HUES6 (cell line): ENCODE results near the gene CLRN3.

Source experiments
- H3K27ac ChIP-seq: 2 replicates; pipeline ENCODE4 v1.7.0; 2013; ENCODE audit warnings: low read depth, mild to moderate bottlenecking, low read length, inconsistent platforms
- H3K27me3 ChIP-seq: 2 replicates; pipeline ENCODE4 v1.6.1; 2013; ENCODE audit warnings: low read length; ENCODE audit not compliant: control insufficient read depth, insufficient read depth
- H3K36me3 ChIP-seq: 2 replicates; pipeline ENCODE4 v1.6.1; 2013; ENCODE audit warnings: low read length; ENCODE audit not compliant: control insufficient read depth, insufficient read depth
- H3K4me1 ChIP-seq: 2 replicates; pipeline ENCODE4 v1.6.1; 2013; ENCODE audit warnings: low read length; ENCODE audit not compliant: control insufficient read depth, insufficient read depth
- H3K4me3 ChIP-seq: 2 replicates; pipeline ENCODE4 v1.5.1; 2013; ENCODE audit warnings: low read depth, low read length
- H3K9ac ChIP-seq: one replicate; pipeline ENCODE4 v1.6.1; 2013; ENCODE audit warnings: mild to moderate bottlenecking, low read length
- H3K9me3 ChIP-seq: 2 replicates; pipeline ENCODE4 v1.6.1; 2013; ENCODE audit warnings: low read depth, low read length; ENCODE audit not compliant: control insufficient read depth, insufficient read depth

The CLRN3 gene

GRCh38 chr10:127916826-127917225, 24.1 kb upstream of the CLRN3 start:
- Histone ChIP-seq H3K4me3 (no peak overlapping the region), H3K27me3 (no peaks in the 10 kb centered on the region), H3K36me3 (no peaks in the 10 kb centered on the region), H3K27ac (no peak overlapping the region), H3K9ac (no peak overlapping the region), H3K9me3 (no peaks in the 10 kb centered on the region), H3K4me1 (no peaks in the 10 kb centered on the region)

GRCh38 chr10:127915324-127915723, 22.6 kb upstream of the CLRN3 start:
- no peaks in the 10 kb centered on the region for H3K36me3 ChIP-seq
- no peaks in the 10 kb centered on the region for H3K4me1 ChIP-seq
- H3K9ac ChIP-seq = no peak overlapping the region
- no peak overlapping the region for H3K4me3 ChIP-seq
- no peaks in the 10 kb centered on the region for H3K27me3 ChIP-seq
- H3K9me3 ChIP-seq = no peaks in the 10 kb centered on the region
- no peak overlapping the region for H3K27ac ChIP-seq

- Histone ChIP-seq H3K4me1 (no peaks in the 10 kb centered on the region), H3K9me3 (no peaks in the 10 kb centered on the region), H3K27ac (no peak overlapping the region), H3K4me3 (no peak overlapping the region), H3K9ac (no peak overlapping the region), H3K27me3 (peaks cover 19% of the 10 kb centered on the region), H3K36me3 (no peaks in the 10 kb centered on the region)
These were observed 20.6 kb upstream of the CLRN3 start for GRCh38 chr10:127913368-127913759.

GRCh38 chr10:127912607-127913367, 20.0 kb upstream of the CLRN3 start:
- no peak overlapping the region for H3K4me3 ChIP-seq
- no peak overlapping the region for H3K27ac ChIP-seq
- no peaks in the 10 kb centered on the region for H3K4me1 ChIP-seq
- H3K9ac ChIP-seq = no peak overlapping the region
- H3K36me3 ChIP-seq = no peaks in the 10 kb centered on the region
- H3K9me3 ChIP-seq = no peaks in the 10 kb centered on the region
- peaks cover 25% of the 10 kb centered on the region for H3K27me3 ChIP-seq

GRCh38 chr10:127911867-127912257, 19.1 kb upstream of the CLRN3 start:
- Histone ChIP-seq H3K9me3 (no peaks in the 10 kb centered on the region), H3K9ac (no peak overlapping the region), H3K27me3 (peaks cover 34% of the 10 kb centered on the region), H3K27ac (no peak overlapping the region), H3K36me3 (no peaks in the 10 kb centered on the region), H3K4me1 (no peaks in the 10 kb centered on the region), H3K4me3 (no peak overlapping the region)

GRCh38 chr10:127911218-127911866, 18.6 kb upstream of the CLRN3 start:
- H3K9ac ChIP-seq = no peak overlapping the region
- no peak overlapping the region for H3K27ac ChIP-seq
- peaks cover 38% of the 10 kb centered on the region for H3K27me3 ChIP-seq
- no peak overlapping the region for H3K4me3 ChIP-seq
- H3K9me3 ChIP-seq = no peaks in the 10 kb centered on the region
- H3K4me1 ChIP-seq = 0 out of 2 replicates have a peak, but pooled peaks cover 2% of the 10 kb centered on the region
- no peaks in the 10 kb centered on the region for H3K36me3 ChIP-seq

GRCh38 chr10:127910464-127910770, 17.7 kb upstream of the CLRN3 start:
- no peak overlapping the region for H3K27ac ChIP-seq
- H3K4me3 ChIP-seq = no peak overlapping the region
- H3K27me3 ChIP-seq = peaks cover 45% of the 10 kb centered on the region
- H3K4me1 ChIP-seq = 0 out of 2 replicates have a peak, but pooled peaks cover 2% of the 10 kb centered on the region
- no peaks in the 10 kb centered on the region for H3K9me3 ChIP-seq
- H3K36me3 ChIP-seq = no peaks in the 10 kb centered on the region
- no peak overlapping the region for H3K9ac ChIP-seq

- Histone ChIP-seq H3K36me3 (no peaks in the 10 kb centered on the region), H3K9me3 (no peaks in the 10 kb centered on the region), H3K4me3 (no peak overlapping the region), H3K9ac (no peak overlapping the region), H3K4me1 (0 out of 2 replicates have a peak, but pooled peaks cover 2% of the 10 kb centered on the region), H3K27ac (no peak overlapping the region), H3K27me3 (peaks cover 45% of the 10 kb centered on the region)
These were observed 17.1 kb upstream of the CLRN3 start for GRCh38 chr10:127909716-127910463.

- 0 out of 2 replicates have a peak, but pooled peaks cover 2% of the 10 kb centered on the region for H3K4me1 ChIP-seq
- H3K4me3 ChIP-seq = no peak overlapping the region
- H3K36me3 ChIP-seq = no peaks in the 10 kb centered on the region
- H3K9me3 ChIP-seq = no peaks in the 10 kb centered on the region
- peaks cover 45% of the 10 kb centered on the region for H3K27me3 ChIP-seq
- no peak overlapping the region for H3K27ac ChIP-seq
- H3K9ac ChIP-seq = no peak overlapping the region
These were observed 16.2 kb upstream of the CLRN3 start for GRCh38 chr10:127908959-127909267.

GRCh38 chr10:127908106-127908958, 15.6 kb upstream of the CLRN3 start:
- Histone ChIP-seq H3K27ac (no peak overlapping the region), H3K9ac (no peak overlapping the region), H3K4me3 (0 out of 2 replicates have a peak overlapping the region, but pooled peaks have one; percentile 60), H3K4me1 (0 out of 2 replicates have a peak, but pooled peaks cover 2% of the 10 kb centered on the region), H3K27me3 (peaks cover 45% of the 10 kb centered on the region), H3K36me3 (no peaks in the 10 kb centered on the region), H3K9me3 (no peaks in the 10 kb centered on the region)
